Karpas-422 (cell line): Measurements from ENCODE around the gene PGBD5. TPM values are rescaled to one million over a fixed set of nuclear protein-coding genes. Genes with fewer than 3 reads are reported as not detected.

Source experiments
- DNase-seq: peaks from one replicate; pipeline ENCODE4 v3.0.0-alpha.2; 2015
- H2AFZ ChIP-seq: fragments of 200-600 bp; sonication (generic); 2 replicates; pipeline ENCODE4 v1.6.1; 2014; ENCODE audit warnings: antibody characterized with exemption, low read length, mixed read lengths
- H3K27ac ChIP-seq: fragments of 200-600 bp; sonication (generic); 2 replicates; pipeline ENCODE4 v1.5.1; 2014; ENCODE audit warnings: mild to moderate bottlenecking, low read length, moderate library complexity
- H3K27me3 ChIP-seq: fragments of 200-600 bp; sonication (generic); 2 replicates; pipeline ENCODE4 v1.6.1; 2014; ENCODE audit warnings: low read length, mixed read lengths
- H3K36me3 ChIP-seq: fragments of 200-600 bp; sonication (generic); 2 replicates; pipeline ENCODE4 v1.6.1; 2014; ENCODE audit warnings: low read length, mixed read lengths; ENCODE audit not compliant: insufficient read depth
- H3K4me1 ChIP-seq: fragments of 200-600 bp; sonication (generic); 2 replicates; pipeline ENCODE4 v1.6.1; 2014; ENCODE audit warnings: mild to moderate bottlenecking, low read length, mixed read lengths
- H3K4me2 ChIP-seq: fragments of 200-600 bp; sonication (generic); 2 replicates; pipeline ENCODE4 v1.6.1; 2014; ENCODE audit warnings: low read length, low read depth, mild to moderate bottlenecking; ENCODE audit not compliant: poor library complexity, severe bottlenecking
- H3K4me3 ChIP-seq: fragments of 200-600 bp; sonication (generic); 2 replicates; pipeline ENCODE4 v1.5.1; 2014; ENCODE audit warnings: mild to moderate bottlenecking, antibody characterized with exemption, low read length, mixed read lengths
- H3K79me2 ChIP-seq: fragments of 200-600 bp; sonication (generic); 2 replicates; pipeline ENCODE4 v1.6.1; 2014; ENCODE audit warnings: mild to moderate bottlenecking, low read length, mixed read lengths
- H3K9ac ChIP-seq: fragments of 200-600 bp; sonication (generic); 2 replicates; pipeline ENCODE4 v1.6.0; 2014; ENCODE audit warnings: low read length
- H3K9me2 ChIP-seq: fragments of 200-600 bp; sonication (generic), shearing (Covaris generic); replicated peaks from 2 replicates; pipeline ENCODE4 v1.6.0; 2014; ENCODE audit warnings: mild to moderate bottlenecking, low read length, moderate library complexity; ENCODE audit not compliant: insufficient read depth
- H3K9me3 ChIP-seq: fragments of 300-700, 200-600 bp; sonication (generic); 2 replicates; pipeline ENCODE4 v1.6.1; 2014; ENCODE audit warnings: low read length, mixed read lengths
- H4K20me1 ChIP-seq: fragments of 200-600 bp; sonication (generic); 2 replicates; pipeline ENCODE4 v1.6.1; 2014; ENCODE audit warnings: mild to moderate bottlenecking, antibody characterized with exemption, low read length, low read depth; ENCODE audit not compliant: insufficient read depth
- total RNA-seq: library from RNA; depleted of rRNA; stranded (reverse); fragments of >200 nt; shearing (Covaris generic); gene quantifications from 2 replicates; pipeline ENCODE4 v1.2.3, GENCODE V29; 2014; ENCODE audit warnings: low replicate concordance

Gene PGBD5
- total RNA-seq, 1 experiment from 2014 or later: not detected

DNA sequence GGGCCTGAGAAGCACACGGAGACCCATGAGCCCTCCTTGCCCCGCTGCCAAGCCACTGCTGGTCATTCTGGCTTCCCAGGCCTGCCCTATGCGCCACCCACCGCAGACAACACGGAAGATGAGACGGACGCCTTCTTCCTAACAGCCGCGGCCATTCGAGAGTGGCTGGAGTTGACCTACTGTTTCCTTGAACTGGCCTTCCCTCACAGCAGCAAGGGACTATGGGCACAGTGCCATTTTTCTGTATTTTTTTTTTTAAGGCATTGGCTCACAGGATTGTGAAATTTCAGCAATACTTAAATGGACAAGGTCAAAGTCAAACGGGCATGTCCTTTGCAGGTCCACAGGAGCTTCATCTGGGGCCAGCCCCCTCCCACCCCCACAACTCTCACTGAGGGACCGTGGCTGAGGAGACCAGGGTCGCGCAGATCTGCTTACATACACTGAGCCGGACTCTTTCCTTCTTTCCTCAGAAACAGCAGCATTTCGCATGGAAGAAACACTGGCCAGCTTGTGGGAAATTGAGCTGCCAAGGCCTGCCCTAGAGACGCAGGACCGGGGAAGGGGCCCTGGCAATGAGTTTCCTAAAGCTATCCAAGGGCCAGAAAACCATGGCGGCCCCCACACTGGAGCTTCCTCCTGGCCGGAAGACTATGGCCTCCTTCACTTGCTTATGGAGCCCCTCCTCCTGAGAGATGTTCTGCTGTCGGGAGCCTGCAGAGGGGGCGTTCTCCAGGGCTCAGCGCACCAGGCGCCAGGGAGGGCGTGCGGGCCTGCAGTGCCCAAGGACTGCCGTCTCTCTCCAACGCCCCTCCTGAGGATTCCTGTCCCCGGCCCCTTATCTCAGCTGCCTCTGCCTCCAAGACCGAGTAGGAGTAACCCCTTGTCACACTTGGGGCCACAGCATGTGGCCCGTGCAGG lies 98.9 kb downstream of the PGBD5 start:
- Histone ChIP-seq H3K9me2 (no peaks in the 10 kb centered on the region), H3K4me1 (no peaks in the 10 kb centered on the region), H3K36me3 (no peaks in the 10 kb centered on the region), H2AFZ (no peak overlapping the region), H3K4me3 (no peak overlapping the region), H4K20me1 (no peaks in the 10 kb centered on the region), H3K27me3 (no peaks in the 10 kb centered on the region), H3K79me2 (no peaks in the 10 kb centered on the region), H3K4me2 (no peak overlapping the region), H3K27ac (no peak overlapping the region), H3K9me3 (no peaks in the 10 kb centered on the region), H3K9ac (no peak overlapping the region)
- no peak for DNase-seq

DNA sequence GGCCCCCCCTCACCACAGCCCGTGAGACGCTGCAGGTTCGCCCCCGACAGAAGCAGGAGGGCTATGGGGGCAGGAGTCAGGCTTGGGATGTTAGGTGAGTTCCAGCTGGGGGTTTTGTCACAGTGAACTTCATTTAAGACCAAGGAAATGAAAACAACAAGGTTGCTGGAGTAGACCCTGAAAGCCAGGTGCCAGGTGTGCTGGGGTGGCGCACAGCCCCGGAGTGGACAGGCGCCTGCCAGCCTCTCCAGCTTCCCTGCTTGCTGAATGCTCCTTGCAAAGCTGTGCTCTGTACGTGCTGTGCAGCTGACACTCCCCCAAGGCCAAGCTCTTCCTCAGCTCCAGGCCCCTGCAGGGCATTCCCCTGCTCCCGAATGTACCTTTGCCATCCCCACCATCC lies 102.4 kb downstream of the PGBD5 start:
- DNase-seq: no peak
- Histone ChIP-seq H3K9ac (no peak overlapping the region), H3K27me3 (no peaks in the 10 kb centered on the region)

DNA sequence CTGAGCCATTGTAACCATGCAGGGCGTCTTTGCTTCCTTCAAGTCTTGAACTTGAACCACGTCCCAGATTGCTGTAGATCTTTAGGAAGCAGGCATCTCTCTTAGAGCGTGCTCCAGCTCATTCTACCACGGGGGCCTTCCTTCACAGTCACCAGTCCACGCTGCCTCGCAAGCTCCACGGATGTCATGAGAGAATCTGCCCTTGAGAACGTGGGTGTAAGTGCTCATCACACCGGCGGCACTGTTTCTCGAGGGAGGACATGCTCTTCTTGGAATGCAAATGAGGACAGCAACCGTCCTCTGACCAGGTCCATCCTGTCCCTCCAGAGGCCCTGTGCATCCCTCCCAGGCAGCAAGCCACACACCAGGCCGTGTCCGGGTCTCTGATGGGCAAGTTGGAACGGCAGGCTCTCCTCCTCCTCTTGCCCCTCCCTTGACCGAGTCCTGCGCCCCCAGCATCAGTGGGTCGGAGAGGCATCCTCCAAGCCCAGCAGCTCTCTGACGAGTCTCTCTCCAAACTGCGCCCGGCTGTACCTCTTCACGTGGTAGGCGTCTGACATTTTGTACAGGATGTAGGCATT lies 103.1 kb downstream of the PGBD5 start:
- Histone ChIP-seq H3K9ac (no peak overlapping the region), H4K20me1 (no peaks in the 10 kb centered on the region), H3K27me3 (no peaks in the 10 kb centered on the region), H3K27ac (no peak overlapping the region), H3K36me3 (no peaks in the 10 kb centered on the region), H2AFZ (no peak overlapping the region), H3K4me1 (no peaks in the 10 kb centered on the region), H3K9me3 (no peaks in the 10 kb centered on the region), H3K4me2 (no peak overlapping the region), H3K79me2 (no peaks in the 10 kb centered on the region), H3K4me3 (no peak overlapping the region), H3K9me2 (no peaks in the 10 kb centered on the region)
- no peak for DNase-seq

More for the DNA sequence above, 102.4 kb downstream of the PGBD5 start:
- Histone ChIP-seq H3K9me3 (no peaks in the 10 kb centered on the region), H3K4me3 (no peak overlapping the region), H3K9me2 (no peaks in the 10 kb centered on the region), H3K79me2 (no peaks in the 10 kb centered on the region), H3K4me2 (no peak overlapping the region), H2AFZ (no peak overlapping the region), H3K27ac (no peak overlapping the region), H4K20me1 (no peaks in the 10 kb centered on the region), H3K36me3 (no peaks in the 10 kb centered on the region), H3K4me1 (no peaks in the 10 kb centered on the region)

DNA sequence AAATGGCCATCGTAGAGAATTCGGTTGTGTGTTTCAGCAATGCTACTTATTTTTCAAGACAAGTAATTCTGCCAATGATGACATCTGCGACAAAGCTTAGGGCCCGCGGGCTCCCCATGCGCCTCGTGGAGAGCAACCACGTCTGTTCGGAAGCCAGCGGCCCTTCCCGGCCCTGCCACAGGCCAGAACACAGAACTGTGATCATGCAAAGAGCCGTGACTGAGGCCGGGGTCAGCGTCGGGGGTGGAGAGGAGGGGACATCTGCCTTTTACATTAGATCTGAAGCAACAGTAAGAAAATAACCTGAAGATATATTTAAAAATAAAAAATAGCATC lies 103.7 kb downstream of the PGBD5 start:
- Histone ChIP-seq H3K4me1 (no peaks in the 10 kb centered on the region), H3K27me3 (no peaks in the 10 kb centered on the region), H3K4me3 (no peak overlapping the region), H3K79me2 (no peaks in the 10 kb centered on the region), H4K20me1 (no peaks in the 10 kb centered on the region), H3K4me2 (no peak overlapping the region), H3K27ac (no peak overlapping the region), H2AFZ (no peak overlapping the region), H3K9ac (no peak overlapping the region), H3K9me2 (no peaks in the 10 kb centered on the region), H3K9me3 (no peaks in the 10 kb centered on the region), H3K36me3 (no peaks in the 10 kb centered on the region)
- no peak for DNase-seq

DNA sequence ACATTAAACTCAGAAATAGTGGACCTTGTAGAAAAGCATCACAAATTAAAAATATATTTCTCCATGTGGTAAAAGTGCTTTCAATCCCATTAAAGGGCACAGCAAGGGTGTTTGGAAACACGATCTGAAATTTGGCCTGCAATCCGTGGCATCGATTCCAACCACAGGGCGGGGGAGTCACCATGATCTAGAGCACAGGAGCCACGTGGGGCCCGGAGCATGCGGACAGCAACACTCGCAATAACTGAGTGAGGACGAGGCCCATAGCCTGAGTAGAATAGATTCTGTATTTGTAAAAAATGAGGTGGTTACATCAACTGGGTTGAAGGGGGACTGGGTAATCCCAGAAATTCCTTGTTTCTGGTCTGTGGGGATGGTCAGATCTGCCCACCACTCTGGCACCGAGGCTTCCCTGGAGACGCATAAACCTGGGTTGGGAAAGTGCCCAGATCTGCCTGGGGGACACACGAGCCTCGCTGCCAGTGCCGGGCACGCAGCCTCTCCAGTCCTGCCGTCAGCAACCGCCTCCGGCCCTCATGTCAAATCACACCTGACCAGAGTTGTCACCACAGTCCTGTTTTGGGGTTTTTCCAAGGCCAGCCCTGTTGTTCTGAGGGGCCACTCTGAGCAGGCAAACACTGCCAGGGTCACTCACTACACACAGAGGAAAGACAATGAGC lies 104.3 kb downstream of the PGBD5 start:
- Histone ChIP-seq H3K9me2 (no peaks in the 10 kb centered on the region), H3K4me2 (no peak overlapping the region), H3K36me3 (no peaks in the 10 kb centered on the region), H3K79me2 (no peaks in the 10 kb centered on the region), H3K27me3 (no peaks in the 10 kb centered on the region), H3K27ac (no peak overlapping the region), H3K4me1 (no peaks in the 10 kb centered on the region), H2AFZ (no peak overlapping the region), H3K9me3 (no peaks in the 10 kb centered on the region), H3K9ac (no peak overlapping the region), H3K4me3 (no peak overlapping the region), H4K20me1 (no peaks in the 10 kb centered on the region)
- DNase-seq: no peak

DNA sequence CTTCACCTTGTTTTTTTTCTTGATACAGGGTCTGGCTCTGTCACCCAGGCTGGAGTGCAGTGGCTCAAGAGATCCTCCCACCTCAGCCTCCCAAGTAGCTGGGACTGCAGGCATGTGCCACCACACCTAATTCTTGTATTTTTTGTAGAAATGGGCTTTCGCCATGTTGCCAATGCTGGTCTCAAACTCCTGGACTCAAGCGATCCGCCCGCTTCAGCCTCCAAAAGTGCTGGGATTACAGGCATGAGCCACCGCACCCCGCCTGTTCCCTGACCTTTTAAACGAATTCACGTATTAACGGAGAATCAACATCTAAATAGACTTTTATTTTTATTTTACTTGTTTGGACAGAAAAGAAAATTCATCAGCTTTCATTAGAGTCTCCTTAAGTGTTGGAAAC lies 104.8 kb downstream of the PGBD5 start:
- no peak overlapping the region for H3K9ac ChIP-seq
- H3K27ac ChIP-seq: no peak overlapping the region
- no peak for DNase-seq
- H3K36me3 ChIP-seq: no peaks in the 10 kb centered on the region
- H3K4me3 ChIP-seq: no peak overlapping the region
- no peaks in the 10 kb centered on the region for H3K4me1 ChIP-seq
- no peak overlapping the region for H2AFZ ChIP-seq
- no peaks in the 10 kb centered on the region for H3K79me2 ChIP-seq
- H4K20me1 ChIP-seq: no peaks in the 10 kb centered on the region
- H3K4me2 ChIP-seq: no peak overlapping the region
- no peaks in the 10 kb centered on the region for H3K9me3 ChIP-seq
- H3K27me3 ChIP-seq: no peaks in the 10 kb centered on the region
- no peaks in the 10 kb centered on the region for H3K9me2 ChIP-seq

DNA sequence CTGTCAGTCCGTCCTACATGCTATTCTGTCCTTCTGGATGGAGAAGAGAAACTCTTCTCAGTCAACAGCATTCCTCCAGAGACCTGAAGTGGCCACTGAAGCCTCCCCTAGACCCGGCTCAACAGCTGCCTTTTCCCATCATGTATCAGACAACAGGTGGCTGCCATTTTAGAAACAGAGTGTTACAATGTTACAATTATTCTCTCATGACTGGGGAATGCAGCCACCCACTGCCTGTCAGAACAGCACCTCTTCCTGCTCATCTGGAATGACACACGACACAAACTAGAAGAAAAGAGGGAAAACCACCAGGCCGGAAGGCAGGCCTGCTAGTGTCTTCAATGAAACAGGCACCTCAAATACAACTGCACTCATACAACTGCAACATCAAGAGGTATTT lies 105.3 kb downstream of the PGBD5 start:
- no peak overlapping the region for H3K4me2 ChIP-seq
- H2AFZ ChIP-seq: no peak overlapping the region
- no peak for DNase-seq
- no peaks in the 10 kb centered on the region for H3K9me2 ChIP-seq
- H3K4me1 ChIP-seq: no peaks in the 10 kb centered on the region
- H3K27me3 ChIP-seq: no peaks in the 10 kb centered on the region
- no peaks in the 10 kb centered on the region for H3K36me3 ChIP-seq
- no peak overlapping the region for H3K27ac ChIP-seq
- no peak overlapping the region for H3K4me3 ChIP-seq
- H3K79me2 ChIP-seq: no peaks in the 10 kb centered on the region
- no peaks in the 10 kb centered on the region for H4K20me1 ChIP-seq
- H3K9me3 ChIP-seq: no peaks in the 10 kb centered on the region
- H3K9ac ChIP-seq: no peak overlapping the region

DNA sequence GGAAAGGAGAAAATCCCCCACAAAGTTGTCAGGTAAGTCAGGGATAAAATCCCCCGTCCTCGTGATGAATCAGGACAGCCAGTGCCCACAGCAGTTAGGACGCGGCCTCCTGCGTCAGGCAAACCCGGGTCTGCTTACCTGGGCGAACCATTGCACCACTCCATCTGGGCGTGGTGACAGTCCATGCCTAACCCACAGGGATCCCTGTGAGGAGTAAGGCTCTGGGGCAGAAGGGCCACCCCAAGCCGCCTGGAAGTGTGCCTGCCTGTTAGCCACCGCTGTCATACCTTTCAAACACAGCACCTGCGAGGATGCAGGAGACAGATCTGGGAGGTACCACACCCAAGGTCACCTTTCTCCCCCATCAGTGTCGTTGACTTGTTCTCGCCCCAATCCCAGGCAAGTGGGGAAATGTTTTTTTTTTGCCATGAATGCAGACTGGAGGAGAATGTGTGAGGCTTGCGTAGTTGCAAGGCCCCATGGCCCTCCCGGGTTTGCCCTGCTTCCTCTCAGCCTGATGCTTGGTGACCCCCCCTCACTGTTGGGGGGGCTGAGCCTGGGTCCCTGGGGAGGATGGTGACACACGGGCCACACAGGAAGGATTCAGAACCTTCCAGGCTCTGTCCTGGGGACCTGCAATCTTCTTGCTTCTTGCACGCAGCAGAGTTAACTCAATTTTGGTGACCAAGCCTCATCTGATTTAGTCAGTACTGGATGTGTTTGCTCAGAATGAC lies 107.0 kb downstream of the PGBD5 start:
- H3K79me2 ChIP-seq: no peaks in the 10 kb centered on the region
- no peak overlapping the region for H2AFZ ChIP-seq
- no peaks in the 10 kb centered on the region for H3K9me2 ChIP-seq
- no peak for DNase-seq
- H3K4me3 ChIP-seq: no peak overlapping the region
- no peak overlapping the region for H3K9ac ChIP-seq
- H3K27me3 ChIP-seq: no peaks in the 10 kb centered on the region
- no peak overlapping the region for H3K27ac ChIP-seq
- H3K36me3 ChIP-seq: no peaks in the 10 kb centered on the region
- H3K4me2 ChIP-seq: no peak overlapping the region
- H3K9me3 ChIP-seq: no peaks in the 10 kb centered on the region
- H4K20me1 ChIP-seq: no peaks in the 10 kb centered on the region
- no peaks in the 10 kb centered on the region for H3K4me1 ChIP-seq
